ENCODE measurements around the gene HACD2. TPM values are rescaled to one million over a fixed set of nuclear protein-coding genes. Genes with fewer than 3 reads are reported as not detected.

The HACD2 gene
- total RNA-seq, 1 experiment from 2014 or later = 27.4 TPM

DNA sequence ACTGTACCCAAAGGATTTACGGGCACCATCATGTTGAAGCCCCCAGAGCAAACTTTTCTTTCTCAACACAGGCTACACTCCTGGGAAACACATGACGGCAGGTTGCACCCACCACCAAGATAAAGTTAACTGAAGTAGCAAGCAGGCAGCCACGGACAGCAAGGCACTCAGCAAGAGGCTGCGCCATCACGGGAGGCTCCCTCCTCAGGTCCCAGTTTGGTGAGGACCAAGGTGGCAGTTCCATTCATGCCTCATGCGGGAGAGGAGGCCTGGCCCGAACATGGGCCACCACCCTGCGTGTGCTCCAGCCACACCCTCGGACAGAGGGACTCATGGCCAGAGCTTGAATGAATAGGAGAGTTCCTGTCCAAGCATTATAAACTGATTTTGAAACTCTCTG, 142.7 kb downstream of the HACD2 start:
- Histone ChIP-seq H2BK5ac (ENCODE audit: insufficient read length, low read length) (no peak overlapping the region), H3K79me2 (ENCODE audit: insufficient read depth, low read length) (no peaks in the 10 kb centered on the region), H3K9me3 (ENCODE audit: control insufficient read depth, low read depth, low read length) (no peaks in the 10 kb centered on the region), H4K20me1 (ENCODE audit: control insufficient read depth, insufficient read depth, insufficient read length) (no peaks in the 10 kb centered on the region), H3K4me1 (ENCODE audit: insufficient read depth, low read length) (no peaks in the 10 kb centered on the region), H2BK12ac (ENCODE audit: insufficient read length, low read depth, low read length) (no peak overlapping the region), H3K56ac (ENCODE audit: insufficient read length, low read depth, low read length) (no peak overlapping the region), H2BK15ac (ENCODE audit: low read depth, low read length) (no peak overlapping the region; the same call in 1 of the 2 replicates), H3K18ac (ENCODE audit: insufficient read length, low read depth, low read length) (no peak overlapping the region), H4K91ac (ENCODE audit: insufficient read length, low read depth, low read length) (no peak overlapping the region), H3K4me2 (ENCODE audit: insufficient read depth, insufficient read length, low read length) (no peak overlapping the region), H3K9ac (ENCODE audit: extremely low read depth, insufficient read length, low read length) (no peak overlapping the region), H2AFZ (ENCODE audit: low read length) (no peak overlapping the region), H3K23ac (ENCODE audit: insufficient read length, low read depth, low read length) (no peak overlapping the region), H3K4ac (ENCODE audit: low read depth, low read length) (no peak overlapping the region), H2AK5ac (ENCODE audit: insufficient read length, low read length) (no peak overlapping the region), H3K14ac (ENCODE audit: insufficient read depth, low read length) (peak overlapping the region; percentile 56; the same call in 1 of the 2 replicates), H4K8ac (replicated peaks; ENCODE audit: insufficient read length, low read depth, low read length) (no peak overlapping the region), H2BK120ac (ENCODE audit: low read depth, low read length, poor library complexity, severe bottlenecking) (no peak overlapping the region), H3T11ph (ENCODE audit: low read length) (no peak overlapping the region), H3K27ac (ENCODE audit: insufficient read length, low read depth, low read length) (no peak overlapping the region), H3K27me3 (ENCODE audit: insufficient read depth, low read length) (peaks cover 1% of the 10 kb centered on the region; the same call in 1 of the 2 replicates), H4K5ac (ENCODE audit: insufficient read length, low read depth, low read length) (no peak overlapping the region), H3K79me1 (ENCODE audit: insufficient read depth, low read depth, low read length, poor library complexity, severe bottlenecking) (no peaks in the 10 kb centered on the region), H3K23me2 (ENCODE audit: insufficient read length, low read depth, low read length, poor library complexity, severe bottlenecking) (no peaks in the 10 kb centered on the region), H2BK20ac (ENCODE audit: low read depth, low read length, poor library complexity, severe bottlenecking) (no peak overlapping the region)
- peaks cover 17 to 24% of the 10 kb centered on the region in 2 experiments for H3K4me1 Mint-ChIP-seq
- TF ChIP-seq, protein P1, sequence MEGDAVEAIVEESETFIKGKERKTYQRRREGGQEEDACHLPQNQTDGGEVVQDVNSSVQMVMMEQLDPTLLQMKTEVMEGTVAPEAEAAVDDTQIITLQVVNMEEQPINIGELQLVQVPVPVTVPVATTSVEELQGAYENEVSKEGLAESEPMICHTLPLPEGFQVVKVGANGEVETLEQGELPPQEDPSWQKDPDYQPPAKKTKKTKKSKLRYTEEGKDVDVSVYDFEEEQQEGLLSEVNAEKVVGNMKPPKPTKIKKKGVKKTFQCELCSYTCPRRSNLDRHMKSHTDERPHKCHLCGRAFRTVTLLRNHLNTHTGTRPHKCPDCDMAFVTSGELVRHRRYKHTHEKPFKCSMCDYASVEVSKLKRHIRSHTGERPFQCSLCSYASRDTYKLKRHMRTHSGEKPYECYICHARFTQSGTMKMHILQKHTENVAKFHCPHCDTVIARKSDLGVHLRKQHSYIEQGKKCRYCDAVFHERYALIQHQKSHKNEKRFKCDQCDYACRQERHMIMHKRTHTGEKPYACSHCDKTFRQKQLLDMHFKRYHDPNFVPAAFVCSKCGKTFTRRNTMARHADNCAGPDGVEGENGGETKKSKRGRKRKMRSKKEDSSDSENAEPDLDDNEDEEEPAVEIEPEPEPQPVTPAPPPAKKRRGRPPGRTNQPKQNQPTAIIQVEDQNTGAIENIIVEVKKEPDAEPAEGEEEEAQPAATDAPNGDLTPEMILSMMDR (conservative IDR thresholded peaks at IDR 0.05) = no peak
- H3K9me3 Mint-ChIP-seq = peaks cover 0 to 2% of the 10 kb centered on the region in 2 experiments; a peak in 1 of 5 replicates
- DNase-seq = no peak
- no CpG with 5 or more reads among the region's 9 CpGs for WGBS (ENCODE audit: extremely low coverage, insufficient read length, low lambda C conversion rate)
- H3K4me3 Mint-ChIP-seq = no peak overlapping the region
- H3K27me3 Mint-ChIP-seq (ENCODE audit: low read depth) = peaks cover 39% of the 10 kb centered on the region
- H3K27ac Mint-ChIP-seq = no peak overlapping the region
- H3K36me3 Mint-ChIP-seq (ENCODE audit: insufficient read depth in 1 of 3, low read depth in 3 of 3) = no peaks in the 10 kb centered on the region

Other genes with a start within 250 kb of the HACD2 start
- gene ADCY5, start 136.0 kb downstream of the HACD2 start, total RNA-seq (2021) = 5.0 and 6.1 TPM in 2 replicates

Data from H9 (cell line).